AG09309 (cell line): ENCODE data around the gene PDSS2.

Experiments used
- DNase-seq: peaks from one replicate; pipeline ENCODE4 v3.0.0-alpha.2; 2010; ENCODE audit warnings: low read depth
- H3K4me3 ChIP-seq: 2 replicates; pipeline ENCODE4 v1.5.1; 2011; ENCODE audit warnings: mild to moderate bottlenecking, low read depth, low read length, moderate library complexity; ENCODE audit not compliant: control insufficient read depth
- TF ChIP-seq, protein P1 (sequence below): IDR thresholded peaks from 2 replicates; pipeline ENCODE4 v1.5.1; 2011; ENCODE audit warnings: mild to moderate bottlenecking, low read depth, low read length, inconsistent platforms; ENCODE audit not compliant: insufficient read depth, control insufficient read depth; ENCODE audit errors: missing control alignments

The PDSS2 gene, protein sequence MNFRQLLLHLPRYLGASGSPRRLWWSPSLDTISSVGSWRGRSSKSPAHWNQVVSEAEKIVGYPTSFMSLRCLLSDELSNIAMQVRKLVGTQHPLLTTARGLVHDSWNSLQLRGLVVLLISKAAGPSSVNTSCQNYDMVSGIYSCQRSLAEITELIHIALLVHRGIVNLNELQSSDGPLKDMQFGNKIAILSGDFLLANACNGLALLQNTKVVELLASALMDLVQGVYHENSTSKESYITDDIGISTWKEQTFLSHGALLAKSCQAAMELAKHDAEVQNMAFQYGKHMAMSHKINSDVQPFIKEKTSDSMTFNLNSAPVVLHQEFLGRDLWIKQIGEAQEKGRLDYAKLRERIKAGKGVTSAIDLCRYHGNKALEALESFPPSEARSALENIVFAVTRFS

DNA sequence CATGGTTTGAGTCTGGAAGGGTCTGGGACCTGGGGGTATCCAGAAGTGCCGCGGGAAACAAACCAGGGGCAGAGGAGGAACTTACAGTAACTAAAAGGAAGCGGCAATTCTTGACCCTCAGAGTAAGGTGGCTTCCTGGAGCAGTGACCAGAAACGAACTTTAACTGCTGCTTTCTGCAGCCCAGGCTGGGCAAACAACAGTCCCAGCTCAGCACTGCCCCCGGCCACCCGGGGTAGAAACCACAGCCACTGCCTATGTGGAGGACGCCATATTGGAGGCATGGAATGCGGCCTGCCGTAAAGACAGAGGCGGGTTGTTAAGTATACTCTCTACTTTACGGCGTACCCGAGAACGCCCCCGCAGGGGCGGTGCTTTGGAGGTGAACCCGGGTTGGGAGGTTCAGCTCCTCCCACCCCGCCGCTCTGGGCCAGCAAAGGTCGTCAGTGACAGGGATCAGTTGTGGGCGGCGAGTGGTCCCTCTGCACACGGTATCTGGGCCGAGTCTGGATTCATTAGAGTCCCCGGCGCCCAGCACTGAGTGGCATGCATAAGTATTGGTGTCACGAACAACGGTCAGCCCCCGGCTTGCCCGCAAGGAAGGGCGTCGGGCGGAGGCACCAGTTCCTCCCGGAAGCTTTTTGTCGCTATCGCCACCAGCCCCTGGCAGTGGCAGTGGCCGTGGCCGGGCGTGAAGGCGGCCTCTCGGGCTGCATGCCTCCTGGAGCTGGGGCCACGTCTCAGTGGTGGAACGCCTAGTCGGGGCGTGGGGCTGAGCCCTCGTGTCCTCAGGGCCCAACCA is at the start of gene PDSS2:
Gene PDSS2 (minus strand): TSS at position 282 of the 800 bp plus-strand sequence. CDS start 279 bp downstream, at position 3.
- peak; percentile 84 for DNase-seq
- TF ChIP-seq, protein P1, sequence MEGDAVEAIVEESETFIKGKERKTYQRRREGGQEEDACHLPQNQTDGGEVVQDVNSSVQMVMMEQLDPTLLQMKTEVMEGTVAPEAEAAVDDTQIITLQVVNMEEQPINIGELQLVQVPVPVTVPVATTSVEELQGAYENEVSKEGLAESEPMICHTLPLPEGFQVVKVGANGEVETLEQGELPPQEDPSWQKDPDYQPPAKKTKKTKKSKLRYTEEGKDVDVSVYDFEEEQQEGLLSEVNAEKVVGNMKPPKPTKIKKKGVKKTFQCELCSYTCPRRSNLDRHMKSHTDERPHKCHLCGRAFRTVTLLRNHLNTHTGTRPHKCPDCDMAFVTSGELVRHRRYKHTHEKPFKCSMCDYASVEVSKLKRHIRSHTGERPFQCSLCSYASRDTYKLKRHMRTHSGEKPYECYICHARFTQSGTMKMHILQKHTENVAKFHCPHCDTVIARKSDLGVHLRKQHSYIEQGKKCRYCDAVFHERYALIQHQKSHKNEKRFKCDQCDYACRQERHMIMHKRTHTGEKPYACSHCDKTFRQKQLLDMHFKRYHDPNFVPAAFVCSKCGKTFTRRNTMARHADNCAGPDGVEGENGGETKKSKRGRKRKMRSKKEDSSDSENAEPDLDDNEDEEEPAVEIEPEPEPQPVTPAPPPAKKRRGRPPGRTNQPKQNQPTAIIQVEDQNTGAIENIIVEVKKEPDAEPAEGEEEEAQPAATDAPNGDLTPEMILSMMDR: peak; percentile 63
- peak within 1 kb of the TSS; percentile 99 for H3K4me3 ChIP-seq

DNA sequence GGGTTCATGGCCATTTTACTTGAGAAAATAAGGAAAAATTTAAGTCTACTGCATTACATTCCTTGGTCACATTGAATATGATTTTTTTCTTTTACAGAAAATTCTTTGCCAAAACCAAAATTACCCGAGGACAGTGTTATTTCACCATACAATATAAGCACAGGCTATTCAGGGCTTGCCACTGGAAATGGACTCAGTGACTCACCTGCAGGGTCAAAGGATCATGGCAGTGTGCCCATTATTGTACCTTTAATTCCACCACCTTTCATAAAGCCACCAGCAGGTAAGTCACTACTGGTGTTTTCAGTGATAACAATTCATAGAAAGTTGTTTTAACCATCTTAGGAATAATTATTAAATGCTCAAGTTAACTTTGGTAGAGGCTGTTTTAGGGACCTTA is 46.8 kb upstream of the PDSS2 start:
- no peak for DNase-seq
- H3K4me3 ChIP-seq: no peak overlapping the region
- TF ChIP-seq, protein P1: no peak

DNA sequence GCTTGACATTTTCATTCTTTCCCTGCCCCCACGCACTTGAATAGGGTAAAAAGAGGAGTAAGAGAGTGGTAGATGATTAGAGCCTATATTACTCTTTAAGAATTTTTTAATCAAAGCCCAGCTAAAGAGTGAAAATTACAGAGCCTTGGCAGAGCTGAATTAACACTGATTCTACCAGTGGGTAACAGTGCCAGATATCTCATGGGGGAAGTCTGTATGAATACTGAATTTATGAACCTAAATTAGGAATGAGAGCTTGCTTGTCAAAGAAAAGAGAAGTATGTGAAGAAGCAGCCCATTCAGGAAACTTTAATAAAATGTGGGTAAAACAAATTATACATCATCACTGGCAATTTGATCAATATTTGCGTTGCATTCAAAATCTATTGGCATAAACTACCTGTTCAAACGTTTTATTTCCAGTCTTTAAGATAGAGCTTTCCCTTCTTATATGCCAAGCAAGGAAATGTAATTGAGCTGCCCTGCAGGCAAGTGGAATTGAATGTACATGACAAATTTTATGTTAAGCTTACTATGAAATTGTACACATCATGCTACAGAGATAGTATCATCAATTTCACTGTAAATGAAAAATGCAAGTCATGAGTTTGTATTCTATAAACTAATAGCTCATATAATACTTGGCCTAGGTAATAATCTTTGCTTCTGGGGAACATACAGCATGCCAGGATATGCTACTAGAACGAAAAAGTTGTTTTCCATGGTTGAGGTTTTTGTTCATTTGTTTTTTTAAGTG is 45.1 kb upstream of the PDSS2 start:
- TF ChIP-seq, protein P1: no peak

DNA sequence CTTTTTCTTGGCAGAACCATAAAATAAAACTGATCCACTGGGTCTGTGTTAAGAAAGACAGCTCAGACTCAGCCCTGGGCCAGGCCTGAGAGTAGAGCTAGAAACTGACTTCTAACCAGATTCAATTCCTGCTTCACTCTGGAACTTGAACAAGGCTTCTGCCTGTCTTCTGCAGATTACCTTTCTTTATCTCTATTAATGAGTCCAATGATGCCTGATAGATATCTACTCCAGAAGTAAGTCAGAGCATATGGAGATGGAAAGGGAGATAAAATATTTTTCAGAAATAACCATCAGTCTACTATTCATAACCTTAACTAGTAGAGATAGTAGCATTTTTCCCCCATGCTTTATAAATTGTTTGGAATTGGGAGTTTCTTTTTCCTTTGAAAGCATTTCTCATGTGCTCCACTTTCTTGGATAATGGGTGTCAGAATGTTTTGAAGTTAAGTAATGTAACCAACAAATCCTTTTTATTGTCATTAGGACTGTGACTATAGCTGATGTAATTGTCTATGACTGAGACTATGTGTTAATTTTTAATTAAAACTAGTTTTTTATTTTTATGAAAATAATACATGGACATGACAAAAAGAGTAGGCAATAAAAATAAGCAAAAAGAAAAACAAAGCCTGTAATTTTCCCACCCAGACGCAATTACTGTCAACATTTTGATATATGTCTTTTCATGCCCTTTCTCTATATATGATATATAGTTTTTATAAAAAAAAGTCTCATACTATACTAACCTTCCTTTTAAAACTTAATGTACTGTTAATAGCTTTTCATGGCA is 37.7 kb upstream of the PDSS2 start:
- no peak overlapping the region for H3K4me3 ChIP-seq
- no peak for DNase-seq
- TF ChIP-seq, protein P1: no peak

More for the DNA sequence above, 45.1 kb upstream of the PDSS2 start:
- no peak overlapping the region for H3K4me3 ChIP-seq
- DNase-seq: no peak

DNA sequence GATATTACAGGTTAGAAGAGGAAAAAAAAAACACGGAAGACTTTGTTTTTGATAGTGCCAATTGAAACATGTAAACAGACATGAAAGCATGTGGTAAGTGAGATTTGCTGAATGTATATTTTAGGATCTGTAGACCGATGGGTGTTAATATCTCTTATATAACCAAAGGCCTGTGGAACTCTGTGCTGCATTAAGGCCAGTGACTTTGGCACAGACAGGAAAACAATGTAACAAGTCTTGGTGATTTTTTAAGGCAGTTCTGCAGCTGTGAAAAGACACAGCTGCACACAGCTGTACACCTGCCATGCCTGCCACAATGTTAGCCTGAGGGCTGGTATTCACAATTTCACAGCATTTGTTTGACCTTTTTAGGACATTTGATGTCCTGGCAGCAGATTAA is 36.6 kb upstream of the PDSS2 start:
- TF ChIP-seq, protein P1: no peak
- no peak for DNase-seq
- no peak overlapping the region for H3K4me3 ChIP-seq
